ENCODE results near the gene IRX6. TPM values are rescaled to one million over a fixed set of nuclear protein-coding genes. Genes with fewer than 3 reads are reported as not detected.

The IRX6 gene
- polyA plus RNA-seq, 3 donors: not detected

- no peaks in the 10 kb centered on the region for H3K79me2 ChIP-seq (ENCODE audit: insufficient read depth, low read length)
These were observed 9.7 kb downstream of the IRX6 start for GRCh38 chr16:55333684-55334083.

GRCh38 chr16:55338646-55339045, 14.6 kb downstream of the IRX6 start:
- H3K27ac Mint-ChIP-seq: no peak overlapping the region
- Histone ChIP-seq H3K9ac (ENCODE audit: insufficient read depth, low read length, poor library complexity, severe bottlenecking) (no peak overlapping the region), H3K27me3 (ENCODE audit: control insufficient read depth in 2 of 2, insufficient read depth in 2 of 2, low read length in 2 of 2) (peaks cover 2 to 9% of the 10 kb centered on the region in 2 donors), H3K4me1 (ENCODE audit: control insufficient read depth in 1 of 2, insufficient read depth in 2 of 2, low read length in 2 of 2) (peaks cover 0 to 2% of the 10 kb centered on the region in 2 donors), H3K9me3 (replicated peaks in 1 of 2; ENCODE audit: control insufficient read depth in 1 of 2, insufficient read depth in 1 of 2, low read length in 2 of 2) (no peaks in the 10 kb centered on the region), H2AFZ (ENCODE audit: insufficient read depth, low read depth, low read length, poor library complexity, severe bottlenecking) (no peak overlapping the region), H3K79me2 (ENCODE audit: insufficient read depth, low read length) (no peaks in the 10 kb centered on the region), H3K27ac (ENCODE audit: low read depth in 1 of 2, low read length in 2 of 2) (no peak overlapping the region), H3K4me2 (replicated peaks; ENCODE audit: extremely low read depth, low read length, poor library complexity, severe bottlenecking) (no peak overlapping the region), H3K36me3 (replicated peaks in 1 of 2; ENCODE audit: control insufficient read depth in 1 of 2, insufficient read depth in 2 of 2, low read length in 2 of 2) (no peaks in the 10 kb centered on the region), H3K4me3 (replicated peaks in 1 of 3; ENCODE audit: low read depth in 2 of 3, low read length in 3 of 3) (no peak overlapping the region), H4K20me1 (ENCODE audit: insufficient read depth, low read length) (no peaks in the 10 kb centered on the region)
- intact Hi-C loops (cut with micrococcal nuclease): no loop called here
- no peaks in the 10 kb centered on the region for H3K36me3 Mint-ChIP-seq
- no peak for TF ChIP-seq CTCF (IDR thresholded peaks at IDR 0.05)
- peaks cover 0 to 2% (median 0%) of the 10 kb centered on the region in 7 donors for H3K9me3 Mint-ChIP-seq
- 2% methylated on average over 4 of the region's 5 CpGs for WGBS (ENCODE audit: insufficient coverage)
- no peak for DNase-seq
- peaks cover 3% of the 10 kb centered on the region for H3K4me1 Mint-ChIP-seq
- no peak overlapping the region for H3K4me3 Mint-ChIP-seq
- peaks cover 10 to 21% (median 14%) of the 10 kb centered on the region in 3 donors for H3K27me3 Mint-ChIP-seq (ENCODE audit: low read depth in 3 of 3)

More at GRCh38 chr16:55333684-55334083, 9.7 kb downstream of the IRX6 start:
- H3K27me3 Mint-ChIP-seq (ENCODE audit: low read depth in 3 of 3): peaks cover 49 to 60% (median 52%) of the 10 kb centered on the region in 3 donors
- Histone ChIP-seq H4K20me1 (ENCODE audit: insufficient read depth, low read length) (no peaks in the 10 kb centered on the region), H3K27me3 (ENCODE audit: control insufficient read depth in 2 of 2, insufficient read depth in 2 of 2, low read length in 2 of 2) (peaks cover 29 to 53% of the 10 kb centered on the region in 2 donors), H3K4me1 (ENCODE audit: control insufficient read depth in 1 of 2, insufficient read depth in 2 of 2, low read length in 2 of 2) (peaks cover 0 to 2% of the 10 kb centered on the region in 2 donors), H2AFZ (ENCODE audit: insufficient read depth, low read depth, low read length, poor library complexity, severe bottlenecking) (no peak overlapping the region), H3K27ac (ENCODE audit: low read depth in 1 of 2, low read length in 2 of 2) (no peak overlapping the region), H3K9me3 (replicated peaks in 1 of 2; ENCODE audit: control insufficient read depth in 1 of 2, insufficient read depth in 1 of 2, low read length in 2 of 2) (peaks cover 0 to 32% of the 10 kb centered on the region in 2 donors), H3K4me2 (replicated peaks; ENCODE audit: extremely low read depth, low read length, poor library complexity, severe bottlenecking) (no peak overlapping the region), H3K4me3 (replicated peaks in 1 of 3; ENCODE audit: low read depth in 2 of 3, low read length in 3 of 3) (no peak overlapping the region), H3K9ac (ENCODE audit: insufficient read depth, low read length, poor library complexity, severe bottlenecking) (no peak overlapping the region), H3K36me3 (replicated peaks in 1 of 2; ENCODE audit: control insufficient read depth in 1 of 2, insufficient read depth in 2 of 2, low read length in 2 of 2) (no peaks in the 10 kb centered on the region)
- no peak overlapping the region for H3K27ac Mint-ChIP-seq
- H3K36me3 Mint-ChIP-seq: no peaks in the 10 kb centered on the region
- peaks cover 9% of the 10 kb centered on the region for H3K4me1 Mint-ChIP-seq
- intact Hi-C loops (cut with micrococcal nuclease): no loop called here
- H3K4me3 Mint-ChIP-seq: peak overlapping the region in 1 of 2 donors; percentile 23
- WGBS (ENCODE audit: insufficient coverage): no CpG with 5 or more reads among the region's 2 CpGs
- no peak for TF ChIP-seq CTCF (IDR thresholded peaks at IDR 0.05)
- peak; percentile 1 to 34 (median 13) for DNase-seq
- peaks cover 0 to 11% (median 2%) of the 10 kb centered on the region in 7 donors for H3K9me3 Mint-ChIP-seq
